Globus pallidus (tissue), 1 donor: ENCODE data around the gene TRIM2.

Experiments
- DNase-seq: peaks from one replicate; pipeline ENCODE4 v3.0.0-alpha.2; 2015; ENCODE audit warnings: low spot score

TRIM2 gene

GRCh38 chr4:153222707-153223426, 18.6 kb downstream of the TRIM2 start:
- no peak for DNase-seq

GRCh38 chr4:153223427-153223801, 19.2 kb downstream of the TRIM2 start:
- DNase-seq, result no peak

DNA sequence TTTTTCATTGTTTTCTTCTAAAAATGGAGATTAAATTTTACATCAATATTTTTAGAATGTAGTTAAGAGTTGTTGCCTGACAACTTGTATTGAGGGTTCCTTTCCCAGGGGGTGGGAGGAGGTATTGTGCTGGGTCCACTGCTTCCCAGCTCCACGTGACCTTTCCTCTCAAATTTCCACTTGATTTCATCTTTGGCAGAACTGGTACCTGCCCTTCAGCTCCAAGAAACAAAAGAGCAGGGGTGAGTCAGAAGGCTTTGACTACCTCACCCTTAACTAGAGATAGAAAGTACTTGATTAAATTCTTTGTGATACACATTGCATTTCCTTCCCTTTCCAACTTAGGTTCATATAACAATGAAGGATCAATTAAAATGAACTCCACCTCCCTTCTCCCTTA, 19.7 kb downstream of the TRIM2 start:
- DNase-seq, result no peak

- no peak for DNase-seq
Measured at GRCh38 chr4:153224474-153224873, 20.2 kb downstream of the TRIM2 start.

GRCh38 chr4:153227469-153228075, 23.3 kb downstream of the TRIM2 start:
- DNase-seq, result no peak

DNA sequence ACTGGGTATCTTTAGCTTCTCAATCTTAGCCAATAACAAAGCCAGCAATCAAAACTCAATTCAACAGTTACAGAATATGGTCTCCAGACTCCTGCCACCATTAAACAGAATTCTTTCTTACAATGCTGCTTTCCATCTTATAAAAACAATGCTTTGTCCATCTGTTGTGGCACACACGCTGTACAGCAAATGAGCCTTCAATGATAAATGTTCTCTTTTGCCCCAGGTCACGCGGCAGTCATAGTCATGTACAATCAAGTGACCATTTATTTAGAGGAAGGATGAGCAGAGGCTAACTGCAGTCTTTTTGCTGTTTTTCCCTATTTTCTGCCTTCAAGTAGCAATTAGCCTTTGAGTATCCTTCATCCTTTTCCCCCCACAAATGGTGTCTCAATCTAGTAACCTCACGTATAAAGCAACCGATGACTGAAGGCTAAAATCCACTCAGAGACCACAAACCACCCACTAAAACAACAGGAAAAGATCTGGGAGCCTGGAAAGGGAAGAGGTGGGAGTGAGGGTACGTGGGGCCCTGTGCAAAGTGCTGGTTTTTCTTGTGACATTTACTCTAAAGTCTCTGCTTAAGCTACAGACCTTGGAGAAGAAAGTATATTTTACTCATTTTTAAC, 24.4 kb downstream of the TRIM2 start:
- DNase-seq, result peak; percentile 68

GRCh38 chr4:153229545-153229944, 25.3 kb downstream of the TRIM2 start:
- no peak for DNase-seq

DNA sequence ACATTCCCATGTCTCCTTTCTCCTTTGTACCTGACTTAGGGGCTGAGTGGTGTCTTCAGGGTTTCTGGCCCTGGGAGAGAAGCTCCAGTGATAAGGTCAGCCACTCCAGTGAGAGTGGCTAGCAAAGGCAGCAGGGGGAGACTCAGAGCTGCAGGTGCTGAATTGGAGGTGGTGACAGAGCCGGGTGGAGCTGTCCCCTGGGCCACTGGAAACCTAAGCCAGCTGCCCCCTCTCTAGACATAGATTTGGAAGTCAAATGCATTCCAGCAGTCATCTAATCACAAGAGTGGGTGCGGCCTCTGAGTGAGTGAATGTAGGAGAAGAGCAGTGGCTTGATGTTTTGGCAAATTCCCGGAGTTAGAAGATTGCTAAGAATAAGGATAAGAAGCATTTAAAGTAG, 28.5 kb downstream of the TRIM2 start:
- no peak for DNase-seq

GRCh38 chr4:153233761-153234371, 29.6 kb downstream of the TRIM2 start:
- DNase-seq, result no peak

DNA sequence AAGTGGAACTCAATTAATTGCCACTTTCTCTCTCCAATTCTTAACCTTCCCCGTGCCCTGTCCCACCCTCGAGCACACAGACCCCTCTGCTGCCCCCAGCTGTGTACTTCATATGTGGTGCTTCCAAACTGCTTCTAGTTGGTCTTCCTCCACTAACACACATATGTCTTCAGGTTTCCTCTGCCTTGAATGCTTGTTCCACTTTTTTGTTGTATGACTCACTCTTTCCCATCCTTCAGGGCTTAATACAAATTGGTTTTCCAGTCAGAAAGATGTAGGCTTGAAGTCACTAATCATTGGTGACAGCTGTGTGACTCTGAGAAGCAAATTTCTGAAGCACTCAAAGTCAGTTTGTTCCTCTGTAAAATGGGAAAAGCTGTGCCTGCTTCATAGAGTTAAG, 30.6 kb downstream of the TRIM2 start:
- DNase-seq, result no peak

- no peak for DNase-seq
Measured at GRCh38 chr4:153238135-153238919, 34.1 kb downstream of the TRIM2 start.

DNA sequence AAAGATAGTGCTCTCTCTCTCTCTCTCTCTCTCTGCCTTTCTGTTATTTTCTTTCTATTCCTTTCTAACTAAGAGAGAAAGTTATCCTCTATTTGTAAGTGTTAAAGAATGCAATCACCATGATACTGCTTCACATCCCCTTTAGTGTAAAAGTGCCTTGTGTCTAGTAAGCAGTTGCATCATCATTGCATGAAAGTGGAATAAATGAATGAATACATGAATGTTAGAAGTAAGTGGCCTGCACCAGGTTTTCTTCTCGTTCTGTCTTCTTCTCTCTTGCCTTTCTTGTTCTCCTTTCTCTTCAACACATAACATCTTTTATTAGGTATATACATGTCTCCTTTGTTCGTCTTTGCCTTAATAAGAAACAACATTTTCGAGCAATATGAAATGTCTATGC, 35.2 kb downstream of the TRIM2 start:
- no peak for DNase-seq

- no peak for DNase-seq
Measured at GRCh38 chr4:153241295-153241694, 37.1 kb downstream of the TRIM2 start.

GRCh38 chr4:153241970-153242838, 38.0 kb downstream of the TRIM2 start:
- DNase-seq, result no peak

- DNase-seq, result no peak
Measured at GRCh38 chr4:153242839-153243324, 38.6 kb downstream of the TRIM2 start.

DNA sequence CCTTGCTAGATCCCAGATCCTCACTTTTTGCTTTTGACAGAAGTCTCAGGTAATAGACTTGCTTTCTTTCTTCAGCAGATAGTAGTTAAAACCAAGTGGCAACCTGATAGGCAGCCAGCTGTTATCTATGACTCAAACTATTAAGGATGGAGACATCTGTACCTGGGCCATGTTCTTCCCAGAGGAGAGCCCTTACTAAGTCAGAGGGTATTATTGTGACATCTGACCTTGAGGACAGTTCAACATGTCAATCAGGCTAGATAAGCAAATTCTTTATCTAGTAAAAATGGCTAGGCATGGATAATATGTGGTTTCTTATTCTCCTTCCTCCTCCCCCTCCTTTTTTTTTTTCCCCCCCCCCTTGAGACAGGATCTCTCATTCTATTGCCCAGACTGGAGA, 39.2 kb downstream of the TRIM2 start:
- no peak for DNase-seq

DNA sequence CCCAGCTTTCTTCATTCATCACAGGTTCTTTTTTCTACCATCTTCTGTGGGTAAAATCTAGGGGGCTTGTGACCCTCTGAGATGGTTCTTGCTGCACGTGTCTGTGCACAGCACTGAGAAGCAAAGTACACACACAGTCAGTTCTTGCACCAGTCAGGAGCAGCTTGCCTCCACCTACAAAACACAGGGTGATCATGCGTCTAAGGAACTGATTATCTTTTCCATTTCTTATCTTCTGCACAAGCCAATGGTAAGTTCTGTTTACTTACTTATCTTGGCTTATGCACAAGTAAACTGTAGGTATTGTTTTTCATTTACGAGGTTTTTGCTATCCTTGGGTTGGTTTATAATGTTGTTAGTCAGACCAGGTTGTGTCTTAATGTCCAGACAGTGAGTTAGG, 40.7 kb downstream of the TRIM2 start:
- no peak for DNase-seq

DNA sequence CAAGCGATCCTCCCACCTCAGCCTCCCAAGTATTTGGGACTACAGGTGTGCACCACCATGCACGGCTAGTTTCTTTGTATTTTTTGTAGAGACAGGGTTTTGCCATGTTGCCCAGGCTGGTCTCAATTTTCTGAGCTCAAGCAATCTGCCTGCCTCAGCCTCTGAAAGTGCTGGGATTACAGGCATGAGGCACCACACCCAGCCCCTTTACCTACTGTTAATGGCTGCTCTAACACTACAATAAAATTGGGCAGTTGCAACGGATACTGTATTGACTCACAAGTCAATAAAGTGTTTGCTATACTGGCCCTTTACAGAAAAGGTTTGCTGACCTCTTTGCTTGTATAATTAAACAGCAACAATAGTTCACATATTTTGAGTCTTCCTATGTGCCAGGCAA, 41.5 kb downstream of the TRIM2 start:
- no peak for DNase-seq

- no peak for DNase-seq
Measured at GRCh38 chr4:153246446-153247115, 42.3 kb downstream of the TRIM2 start.

- no peak for DNase-seq
Measured at GRCh38 chr4:153247116-153247490, 42.9 kb downstream of the TRIM2 start.
